Frontal cortex (tissue), 4 donors: ENCODE results near the gene VILL. TPM values are rescaled to one million over a fixed set of nuclear protein-coding genes. Genes with fewer than 3 reads are reported as not detected.
"Not testable (repeated sequence)": the region's sequence is repeated elsewhere in the genome, so short reads cannot be mapped to it uniquely, and the experiment has no call there.

Experiments used
- DNase-seq, 2 donors: peaks; one replicate each; pipeline ENCODE4 v3.0.0; 2012; ENCODE audit warnings: low spot score in 2 of 2
- FAIRE-seq: peaks from 2 replicates; lab custom pipeline; 2012; peaks lifted over from hg19 to GRCh38; lab: Jason Lieb, UNC
- total RNA-seq: library from RNA; depleted of rRNA; stranded (reverse); fragments of >200 nt; gene quantifications from one replicate; pipeline ENCODE4 v1.2.3, GENCODE V29; 2014
- donor health status: control.
- donor health status: control.
- donor health status: control.

VILL gene
- total RNA-seq, 1 donor from 2014 or later: 9.8 TPM

- DNase-seq (no peak), FAIRE-seq (no peak)
Observed at GRCh38 chr3:37982331-37982730, 8.3 kb upstream of the VILL start.

DNA sequence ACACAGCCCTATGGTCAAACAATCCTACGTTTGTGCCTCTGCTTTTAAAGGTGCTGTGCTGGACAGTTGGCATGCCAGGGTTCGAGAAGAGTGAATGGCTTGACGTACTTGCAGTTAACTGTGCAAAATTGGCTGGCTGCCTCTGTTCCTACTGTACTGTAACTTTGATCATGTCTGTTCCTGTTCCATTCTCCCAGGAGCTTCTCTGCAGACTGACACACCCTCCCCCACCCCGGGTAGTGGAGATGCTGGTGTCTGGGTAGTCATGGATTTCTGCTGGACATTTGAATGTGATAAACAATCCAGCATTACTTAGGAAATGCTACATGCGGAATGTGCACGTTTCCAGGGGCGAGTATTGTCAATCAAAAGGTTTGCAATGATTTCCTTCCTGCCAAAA lies 6.5 kb upstream of the VILL start:
- no peak for DNase-seq
- FAIRE-seq: no peak

DNA sequence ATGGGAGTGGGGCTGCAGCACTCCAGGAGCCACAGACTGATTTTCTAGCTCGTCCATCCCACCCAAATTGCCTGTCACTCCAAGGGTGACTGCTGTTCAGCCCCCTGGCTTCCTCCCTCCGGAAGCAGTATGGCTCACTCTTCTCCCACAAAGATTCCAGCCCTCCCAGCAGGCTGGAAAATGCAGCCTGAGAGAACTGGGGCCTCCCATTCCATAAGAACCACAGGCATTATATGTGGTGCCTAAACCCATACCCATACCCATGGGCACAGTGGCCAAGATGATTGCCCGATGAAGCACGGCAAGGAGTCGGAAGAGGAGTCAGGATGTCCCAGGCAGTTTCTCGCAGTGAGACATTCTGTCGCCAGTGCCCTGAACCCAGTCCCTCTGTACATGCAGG lies 6.0 kb upstream of the VILL start:
- no peak for DNase-seq
- FAIRE-seq: no peak

DNA sequence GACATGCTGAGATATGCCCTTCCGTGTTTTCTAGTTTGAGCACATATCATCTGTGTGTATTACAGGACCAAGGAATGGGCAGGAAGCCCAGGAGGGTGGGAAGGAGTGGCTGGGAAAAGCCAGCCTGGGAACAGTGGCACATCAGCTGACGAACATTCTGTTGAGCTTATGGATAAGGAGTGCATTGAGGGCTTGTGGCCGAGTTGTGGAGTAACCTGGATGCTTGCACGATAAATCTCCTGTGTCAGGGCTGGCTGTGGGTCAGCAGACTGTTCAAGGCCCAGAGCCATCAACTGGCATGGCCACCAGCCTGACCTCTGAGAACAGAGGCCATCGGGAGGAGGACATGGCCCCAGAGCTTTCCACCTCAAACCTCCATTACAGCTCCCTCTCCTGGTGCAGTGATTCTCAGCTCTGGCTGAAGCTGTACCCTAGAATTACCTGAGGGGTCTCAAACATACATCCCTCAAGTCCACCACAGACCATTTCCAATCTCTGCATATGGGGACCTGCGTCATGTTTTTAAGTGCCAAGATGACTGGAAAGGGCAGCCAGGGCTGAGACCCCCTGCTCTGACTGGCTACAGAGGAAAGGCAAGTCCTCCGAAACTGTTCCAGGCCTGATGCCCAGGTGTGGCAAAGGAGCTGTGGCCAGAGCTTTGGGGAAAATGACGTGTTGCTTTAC lies 4.8 kb upstream of the VILL start:
- DNase-seq (no peak), FAIRE-seq (no peak)

GRCh38 chr3:37986479-37987314 lies 3.9 kb upstream of the VILL start:
- no peak for DNase-seq
- no peak for FAIRE-seq

DNA sequence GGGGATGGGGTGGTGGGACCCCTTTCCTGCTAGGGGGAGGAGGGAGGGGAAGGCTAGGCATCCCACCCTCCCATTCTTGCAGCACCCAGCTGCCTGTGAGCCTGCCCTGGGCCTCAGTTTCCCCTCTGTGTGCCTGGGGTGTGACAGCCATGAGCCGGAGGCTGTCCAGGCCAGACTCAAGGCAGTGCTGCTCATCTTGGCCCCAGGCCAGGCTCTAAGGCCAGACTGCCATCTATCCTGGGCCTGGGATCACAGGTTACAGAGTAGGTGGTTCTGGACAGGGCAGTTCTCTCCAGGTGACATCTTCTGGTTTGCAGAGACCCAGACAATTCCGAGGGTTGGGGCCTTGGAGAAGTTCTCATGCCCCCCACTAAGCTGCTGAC lies 3.3 kb upstream of the VILL start:
- DNase-seq: no peak
- FAIRE-seq: no peak

DNA sequence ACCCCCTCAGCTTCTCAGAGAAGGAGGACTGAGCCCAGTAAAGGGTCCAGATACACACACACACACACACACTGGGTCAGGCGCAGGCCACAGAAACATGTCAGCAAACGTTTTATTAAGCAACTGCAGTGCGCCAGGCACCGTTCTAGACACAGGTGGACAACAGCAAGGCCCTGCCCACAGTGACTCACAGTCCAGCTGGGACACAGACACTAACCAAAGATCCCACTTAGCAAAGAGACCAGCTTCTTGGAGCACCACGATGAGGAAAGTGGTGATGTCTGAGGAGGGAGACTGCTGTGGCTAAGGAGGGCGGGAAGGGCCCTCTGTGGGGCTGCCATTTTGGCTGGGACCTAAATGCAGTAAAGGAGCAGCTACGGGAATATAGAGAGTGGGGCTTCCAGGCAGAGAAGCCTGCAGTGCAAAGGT lies 2.8 kb upstream of the VILL start:
- DNase-seq (no peak), FAIRE-seq (no peak)

DNA sequence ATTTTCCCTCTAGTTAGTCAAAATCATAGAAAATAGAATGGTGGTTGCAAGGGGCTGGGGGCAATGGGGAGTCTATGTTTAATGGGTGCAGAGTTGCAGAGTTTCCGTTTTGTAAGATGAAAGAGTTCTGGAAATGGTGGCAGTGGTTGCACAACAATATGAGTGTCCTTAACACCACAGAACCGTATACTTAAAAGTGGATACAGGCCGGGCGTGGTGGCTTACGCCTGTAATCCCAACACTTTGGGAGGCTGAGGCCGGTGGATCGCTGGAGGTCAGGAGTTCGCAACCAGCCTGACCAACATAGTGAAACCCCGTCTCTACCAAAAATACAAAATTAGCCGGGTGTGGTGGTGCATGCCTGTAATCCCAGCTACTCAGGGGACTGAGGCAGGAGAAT lies 2.2 kb upstream of the VILL start:
- DNase-seq, FAIRE-seq: not testable (repeated sequence)

- FAIRE-seq (no peak), DNase-seq (no peak)
Observed at GRCh38 chr3:37988931-37989525, 1.6 kb upstream of the VILL start.

- no peak for FAIRE-seq
Observed at GRCh38 chr3:37989821-37990480, 635 bp upstream of the VILL start.

DNA sequence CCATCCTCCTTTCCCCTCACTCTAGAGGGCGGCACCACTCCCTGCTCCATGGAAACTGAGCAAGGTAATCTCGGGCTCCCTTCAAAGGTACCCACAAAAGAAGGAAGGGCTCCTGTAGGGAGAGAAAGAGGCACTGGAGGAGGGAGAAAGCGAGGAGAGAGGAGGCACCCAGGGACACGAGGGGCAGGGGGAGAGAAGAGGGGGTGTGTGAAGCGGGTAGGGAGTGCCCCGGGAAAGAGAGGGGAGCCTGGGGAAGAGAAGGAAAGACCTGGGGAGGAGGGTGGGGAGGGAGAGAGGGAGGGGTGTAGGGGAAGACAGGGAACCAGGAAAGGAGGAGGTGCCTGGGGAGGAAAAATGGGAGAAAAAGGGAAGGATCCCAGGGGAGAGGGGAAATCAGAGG lies 523 bp downstream of the VILL start:
- DNase-seq: no peak
- no peak for FAIRE-seq

More at GRCh38 chr3:37989821-37990480, 635 bp upstream of the VILL start:
- DNase-seq: no peak

DNA sequence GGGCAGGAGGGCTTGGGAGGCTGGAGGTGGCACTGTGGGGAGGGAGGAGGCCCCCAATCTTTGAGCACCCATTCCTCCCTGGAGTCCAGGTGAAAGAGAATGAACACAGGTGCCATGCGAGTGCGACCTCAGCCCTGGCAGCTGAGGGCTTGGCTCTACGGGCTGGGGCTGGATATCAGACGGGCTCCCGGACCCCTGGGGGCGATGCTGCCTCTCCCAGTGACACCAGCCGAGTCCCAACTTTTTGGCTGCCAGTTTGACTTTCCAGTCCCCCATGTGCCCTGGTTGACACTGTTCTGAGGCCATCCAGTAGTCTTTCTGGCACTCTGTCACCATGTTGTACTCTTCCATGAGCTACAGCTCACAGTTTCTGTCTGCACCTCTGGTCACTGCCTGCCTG lies 1.2 kb downstream of the VILL start:
- no peak for FAIRE-seq
- DNase-seq: no peak

DNA sequence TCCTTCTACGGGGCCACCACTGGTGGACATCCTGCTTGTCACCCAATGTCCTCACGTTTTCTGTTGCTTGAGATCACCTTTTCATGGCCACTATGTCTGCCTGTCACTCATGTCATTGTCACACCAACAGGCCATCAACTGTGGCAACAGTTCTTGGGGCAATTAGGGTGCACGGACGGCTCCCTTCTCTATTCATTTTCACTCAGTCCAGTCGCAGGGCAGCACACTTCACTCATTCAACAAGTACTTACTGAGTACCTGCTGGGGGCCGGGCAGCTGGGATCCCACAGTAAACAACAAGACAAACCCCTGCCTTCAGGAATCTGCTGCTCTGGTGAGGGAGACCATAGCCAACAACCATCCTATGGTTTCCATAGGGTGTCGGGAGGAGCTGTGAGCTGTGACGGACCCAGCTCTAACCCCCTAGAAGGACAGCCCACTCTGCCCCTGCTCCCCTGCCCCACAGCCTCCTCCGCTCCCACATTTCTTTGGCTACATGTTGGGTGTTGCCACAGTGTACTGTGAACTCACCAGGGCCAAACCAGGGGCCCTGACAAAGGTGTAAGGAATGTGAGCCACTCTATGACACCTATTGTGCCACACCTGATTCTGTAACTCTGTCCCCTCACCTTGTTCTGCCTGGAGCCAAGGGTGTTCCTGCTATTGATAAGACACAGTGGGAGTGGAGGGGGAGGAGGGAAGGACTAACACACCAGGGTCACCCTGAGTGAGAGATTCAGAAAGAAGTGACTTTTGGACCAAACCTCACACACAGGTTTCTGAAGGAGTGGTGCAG lies 1.9 kb downstream of the VILL start:
- DNase-seq (no peak), FAIRE-seq (no peak)

DNA sequence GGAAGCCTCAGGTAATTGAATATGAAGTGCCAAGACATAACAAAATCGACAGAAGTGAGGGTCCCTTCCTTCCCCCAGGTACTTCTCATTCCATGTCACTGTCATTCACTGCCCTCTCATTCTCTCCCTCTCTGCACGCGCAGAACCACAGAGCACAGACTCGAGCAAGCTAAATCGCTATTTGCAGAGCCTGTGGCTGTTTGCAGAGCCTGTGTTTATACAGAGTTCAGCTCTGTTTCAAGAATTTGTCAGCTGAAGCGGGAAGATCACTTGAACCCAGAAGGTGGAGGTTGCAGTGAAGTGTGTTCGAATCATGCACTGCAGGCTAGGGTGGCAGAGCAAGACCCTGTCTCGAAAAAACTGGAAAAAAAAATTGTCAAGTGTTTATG lies 2.5 kb downstream of the VILL start:
- no peak for FAIRE-seq

DNA sequence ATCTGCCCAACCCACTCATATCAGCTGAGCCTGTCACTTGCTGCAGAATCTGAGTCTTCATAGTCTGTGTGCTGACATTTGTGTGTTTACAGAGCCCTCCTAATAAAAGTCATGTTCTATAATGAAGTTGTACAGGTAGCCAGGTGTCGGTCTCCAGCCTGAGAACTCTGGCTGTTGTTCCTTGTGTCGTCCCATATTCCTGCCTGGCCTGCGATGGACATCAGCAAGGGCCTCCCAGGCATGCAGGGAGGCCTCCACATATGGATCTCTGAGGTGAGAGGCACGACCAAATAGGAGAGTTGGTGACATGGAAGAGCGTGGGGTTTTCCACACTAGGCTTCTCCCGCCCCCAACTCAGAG lies 2.9 kb downstream of the VILL start:
- FAIRE-seq (no peak), DNase-seq (no peak)

More for the DNA sequence above, 2.5 kb downstream of the VILL start:
- DNase-seq: no peak

DNA sequence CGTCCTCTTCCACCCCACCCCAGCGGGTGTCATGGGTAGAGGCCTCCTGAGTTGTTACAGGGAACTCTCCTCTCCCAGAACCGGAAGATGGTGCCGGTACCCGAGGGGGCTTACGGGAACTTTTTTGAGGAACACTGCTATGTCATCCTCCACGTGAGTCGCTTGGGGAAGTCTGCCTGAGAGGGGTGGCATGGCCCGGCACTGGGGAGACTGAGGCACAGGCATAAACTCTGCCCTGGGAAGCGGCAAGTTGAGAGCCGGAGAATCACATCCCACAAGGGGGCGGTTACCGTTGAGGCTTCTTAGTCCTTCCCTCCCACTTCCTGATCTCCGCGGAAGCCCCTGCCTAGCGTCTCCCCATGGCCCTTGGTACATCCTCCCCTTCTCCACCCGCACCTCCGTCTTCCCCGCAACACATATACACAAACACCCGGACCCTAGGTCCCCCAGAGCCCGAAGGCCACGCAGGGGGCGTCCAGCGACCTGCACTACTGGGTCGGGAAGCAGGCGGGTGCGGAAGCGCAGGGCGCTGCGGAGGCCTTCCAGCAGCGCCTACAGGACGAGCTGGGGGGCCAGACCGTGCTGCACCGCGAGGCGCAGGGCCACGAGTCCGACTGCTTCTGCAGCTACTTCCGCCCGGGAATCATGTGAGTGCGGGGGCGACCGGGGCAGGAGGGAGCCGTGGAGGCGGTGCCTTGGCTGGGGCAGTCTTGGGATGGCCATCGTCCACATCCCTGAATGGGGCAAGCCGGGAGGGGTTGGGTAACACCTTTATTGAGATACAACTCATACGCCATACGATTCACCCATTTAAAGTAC lies 3.4 kb downstream of the VILL start:
- DNase-seq (peak; percentile 55 to 72), FAIRE-seq (no peak)

GRCh38 chr3:37994639-37994972 lies 4.0 kb downstream of the VILL start:
- FAIRE-seq: no peak
- no peak for DNase-seq

DNA sequence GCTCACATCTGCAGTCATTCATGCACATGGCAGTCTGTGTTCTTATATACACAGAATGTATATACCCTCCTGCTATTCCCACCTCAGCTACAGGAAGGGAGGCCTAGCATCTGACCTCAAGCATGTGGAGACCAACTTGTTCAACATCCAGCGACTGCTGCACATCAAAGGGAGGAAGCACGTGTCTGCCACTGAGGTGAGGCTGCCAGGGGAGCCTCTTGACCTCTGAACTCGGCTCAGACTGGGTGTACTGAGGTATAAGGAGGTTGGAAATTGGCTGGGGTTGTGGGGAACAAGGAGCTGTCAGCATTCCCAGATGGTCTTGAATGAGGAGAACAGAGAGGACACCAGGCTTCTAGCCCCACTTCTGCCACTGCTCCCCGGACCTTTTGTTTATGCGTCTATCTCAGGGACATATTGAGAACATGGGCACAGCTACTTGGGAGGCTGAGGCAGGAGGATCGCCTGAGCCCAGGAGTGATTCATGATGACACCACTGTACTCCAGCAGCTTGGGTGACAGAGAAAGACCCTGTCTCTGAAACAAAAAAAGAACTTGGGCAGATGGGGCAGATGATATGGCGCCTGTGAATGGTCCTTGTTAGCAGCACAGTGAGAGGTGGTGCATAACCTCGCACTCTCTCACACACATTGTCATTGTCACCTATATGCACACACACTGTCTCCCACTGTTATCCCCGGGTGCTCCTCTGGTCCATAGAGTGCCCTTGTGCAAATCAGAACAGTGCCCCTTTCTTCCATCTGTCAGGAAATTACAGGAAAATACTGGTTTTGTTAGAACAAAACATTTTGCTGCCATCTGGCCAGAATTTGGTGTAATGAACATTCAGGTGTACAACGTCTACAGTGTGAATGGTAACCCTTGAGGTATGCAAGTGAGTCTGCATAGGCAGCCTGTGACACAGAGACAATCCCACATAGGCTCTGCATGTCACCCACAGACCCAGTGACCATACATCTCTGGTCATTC lies 5.4 kb downstream of the VILL start:
- DNase-seq (no peak), FAIRE-seq (no peak)
